DMS79 (cell line): ENCODE data around the gene INTS4.
"Not testable (repeated sequence)": the region's sequence is repeated elsewhere in the genome, so short reads cannot be mapped to it uniquely, and the experiment has no call there.

Experiments used
- DNase-seq: peaks from one replicate; lab custom pipeline; 2025; lab: John Stamatoyannopoulos, UW

The INTS4 gene

GRCh38 chr11:77879218-77879617 is 115.2 kb downstream of the INTS4 start:
- DNase-seq, result peak; percentile 31

GRCh38 chr11:77878247-77878646 is 116.2 kb downstream of the INTS4 start:
- not testable (repeated sequence) for DNase-seq

GRCh38 chr11:77876045-77876444 is 118.4 kb downstream of the INTS4 start:
- no peak for DNase-seq

- DNase-seq, result no peak
Measured at GRCh38 chr11:77874206-77874605, 120.3 kb downstream of the INTS4 start.

- no peak for DNase-seq
Measured at GRCh38 chr11:77873345-77873744, 121.1 kb downstream of the INTS4 start.

GRCh38 chr11:77871855-77872254 is 122.6 kb downstream of the INTS4 start:
- no peak for DNase-seq

- no peak for DNase-seq
Measured at GRCh38 chr11:77868744-77869143, 125.7 kb downstream of the INTS4 start.

- DNase-seq, result no peak
Measured at GRCh38 chr11:77866336-77866735, 128.1 kb downstream of the INTS4 start.

GRCh38 chr11:77865805-77866204 is 128.7 kb downstream of the INTS4 start:
- no peak for DNase-seq

- DNase-seq, result not testable (repeated sequence)
Measured at GRCh38 chr11:77861444-77861843, 133.0 kb downstream of the INTS4 start.

- DNase-seq, result not testable (repeated sequence)
Measured at GRCh38 chr11:77857906-77858457, 136.5 kb downstream of the INTS4 start.

GRCh38 chr11:77854838-77855237 is 139.6 kb downstream of the INTS4 start:
- DNase-seq, result no peak

GRCh38 chr11:77851503-77851902 is 143.0 kb downstream of the INTS4 start:
- DNase-seq, result no peak

- DNase-seq, result not testable (repeated sequence)
Measured at GRCh38 chr11:77843700-77844099, 150.8 kb downstream of the INTS4 start.

- no peak for DNase-seq
Measured at GRCh38 chr11:77842441-77843121, 151.9 kb downstream of the INTS4 start.

GRCh38 chr11:77833302-77833701 is 161.2 kb downstream of the INTS4 start:
- no peak for DNase-seq

- no peak for DNase-seq
Measured at GRCh38 chr11:77828926-77829325, 165.5 kb downstream of the INTS4 start.
